Stimulated activated naive CD8-positive, alpha-beta T cell treated with anti-CD3 and anti-CD28 coated beads, Interleukin-15, amount 100 ng/mL, for 72 hours (primary cell): ENCODE measurements around the gene CUL4A.
"Not testable (repeated sequence)": the region's sequence is repeated elsewhere in the genome, so short reads cannot be mapped to it uniquely, and the experiment has no call there.

Source experiments
- ATAC-seq: fragments of 150-1000 bp; cut with Tn5 transposase; 2 replicates; pipeline ENCODE4 v1.10.0; 2021; ENCODE audit warnings: mild to moderate bottlenecking, moderate library complexity
- DNase-seq, 2 donors: peaks; one replicate each; pipeline ENCODE4 v3.0.0; 2021 to 2022
- H3K27ac Mint-ChIP-seq, 2 donors: one replicate each; pipeline ENCODE4 v1.8.0; 2022; ENCODE audit warnings: mild to moderate bottlenecking in 2 of 2, mixed read lengths in 2 of 2, moderate library complexity in 2 of 2
- H3K27me3 Mint-ChIP-seq: one replicate; pipeline ENCODE4 v1.8.0; 2022; ENCODE audit warnings: mixed read lengths
- H3K4me1 Mint-ChIP-seq: one replicate; pipeline ENCODE4 v1.8.0; 2022; ENCODE audit warnings: mild to moderate bottlenecking, mixed read lengths
- H3K4me3 Mint-ChIP-seq, 2 donors: one replicate each; pipeline ENCODE4 v1.8.0; 2022; ENCODE audit warnings: mild to moderate bottlenecking in 2 of 2, mixed read lengths in 2 of 2, moderate library complexity in 1 of 2
- H3K9me3 Mint-ChIP-seq, 2 donors: one replicate each; pipeline ENCODE4 v1.8.0; 2022; ENCODE audit warnings: mixed read lengths in 2 of 2

CUL4A gene

DNA sequence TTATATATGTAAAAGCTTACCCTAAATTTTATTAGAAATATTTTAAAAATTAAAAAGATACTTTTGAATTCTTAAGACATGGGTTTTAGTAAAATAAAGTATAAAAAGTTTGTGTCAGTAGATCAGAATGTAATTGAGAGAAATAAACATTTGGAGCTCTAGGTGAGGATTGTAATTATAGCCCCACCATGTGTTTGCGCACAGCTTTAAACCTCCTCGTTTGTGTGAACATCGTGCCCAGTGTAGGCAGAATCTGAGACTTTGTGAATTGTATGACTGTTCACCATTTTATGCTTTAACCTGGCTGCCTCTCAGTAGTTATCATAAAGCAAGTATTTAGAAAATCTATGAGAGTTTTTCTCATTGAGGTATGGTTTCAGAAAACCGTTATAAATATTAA, 29.1 kb downstream of the CUL4A start:
- no peak for DNase-seq
- H3K4me3 Mint-ChIP-seq: no peak overlapping the region
- ATAC-seq: no peak
- no peaks in the 10 kb centered on the region for H3K4me1 Mint-ChIP-seq
- no peaks in the 10 kb centered on the region for H3K9me3 Mint-ChIP-seq
- no peaks in the 10 kb centered on the region for H3K27me3 Mint-ChIP-seq
- H3K27ac Mint-ChIP-seq: no peak overlapping the region

- H3K27me3 Mint-ChIP-seq: no peaks in the 10 kb centered on the region
- no peaks in the 10 kb centered on the region for H3K9me3 Mint-ChIP-seq
- ATAC-seq (no peak), DNase-seq (no peak)
- peak overlapping the region in 1 of 2 donors; percentile 65 for H3K27ac Mint-ChIP-seq
- no peak overlapping the region for H3K4me3 Mint-ChIP-seq
- no peaks in the 10 kb centered on the region for H3K4me1 Mint-ChIP-seq
Observed at GRCh38 chr13:113239357-113239756, 29.9 kb downstream of the CUL4A start.

DNA sequence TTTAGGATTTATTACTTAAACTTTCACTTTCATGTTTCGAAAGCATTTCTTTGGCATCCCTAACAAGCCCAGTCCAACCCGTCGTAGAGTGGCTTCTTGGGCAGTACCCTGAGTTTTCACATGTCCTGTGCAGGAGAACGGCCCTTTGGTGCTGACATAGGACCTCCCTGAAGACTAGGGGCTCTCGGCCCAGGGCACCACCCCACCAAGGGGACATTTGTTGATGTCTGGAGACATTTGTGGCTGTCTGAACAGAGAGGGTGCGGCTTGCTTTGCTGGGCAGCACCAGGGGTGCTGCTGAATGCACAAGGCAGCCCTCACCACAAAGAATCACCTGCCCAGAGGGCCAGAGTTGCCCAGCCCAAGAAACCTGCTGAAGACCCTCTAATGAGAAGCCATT, 30.6 kb downstream of the CUL4A start:
- no peak overlapping the region for H3K27ac Mint-ChIP-seq
- ATAC-seq (no peak), DNase-seq (no peak)
- H3K4me1 Mint-ChIP-seq: no peaks in the 10 kb centered on the region
- no peaks in the 10 kb centered on the region for H3K27me3 Mint-ChIP-seq
- H3K9me3 Mint-ChIP-seq: no peaks in the 10 kb centered on the region
- no peak overlapping the region for H3K4me3 Mint-ChIP-seq

DNA sequence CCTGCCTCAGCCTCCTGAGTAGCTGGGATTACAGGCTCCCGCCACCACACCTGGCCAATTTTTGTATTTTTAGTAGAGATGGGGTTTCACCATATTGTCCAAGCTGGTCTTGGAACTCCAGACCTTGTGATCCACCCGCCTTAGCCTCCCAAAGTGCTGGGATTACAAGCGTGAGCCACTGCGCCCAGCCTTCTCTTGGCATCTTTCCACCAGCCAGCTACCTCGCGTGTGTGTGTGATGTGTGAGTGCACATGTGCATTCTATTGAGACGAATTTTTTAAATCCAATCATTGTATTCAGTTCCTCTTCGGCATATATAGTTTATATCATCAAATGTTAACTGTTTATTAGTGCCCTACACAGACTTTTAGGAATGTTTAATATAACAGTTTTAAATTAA, 32.2 kb downstream of the CUL4A start:
- H3K9me3 Mint-ChIP-seq, DNase-seq, H3K27ac Mint-ChIP-seq, H3K4me1 Mint-ChIP-seq, ATAC-seq, H3K27me3 Mint-ChIP-seq, H3K4me3 Mint-ChIP-seq: not testable (repeated sequence)

- H3K4me3 Mint-ChIP-seq: no peak overlapping the region
- H3K4me1 Mint-ChIP-seq: no peaks in the 10 kb centered on the region
- DNase-seq (no peak), ATAC-seq (no peak)
- no peaks in the 10 kb centered on the region for H3K9me3 Mint-ChIP-seq
- no peaks in the 10 kb centered on the region for H3K27me3 Mint-ChIP-seq
- no peak overlapping the region for H3K27ac Mint-ChIP-seq
Observed at GRCh38 chr13:113243847-113244246, 34.4 kb downstream of the CUL4A start.

- ATAC-seq: no peak
- Mint-ChIP-seq H3K4me3 (no peak overlapping the region), H3K9me3 (no peaks in the 10 kb centered on the region), H3K27ac (no peak overlapping the region), H3K4me1 (no peaks in the 10 kb centered on the region), H3K27me3 (no peaks in the 10 kb centered on the region)
- DNase-seq: no peak
Observed at GRCh38 chr13:113245849-113246796, 36.7 kb downstream of the CUL4A start.

GRCh38 chr13:113252516-113253095, 43.2 kb downstream of the CUL4A start:
- no peak for DNase-seq
- H3K4me1 Mint-ChIP-seq: no peaks in the 10 kb centered on the region
- H3K9me3 Mint-ChIP-seq: no peaks in the 10 kb centered on the region
- no peak overlapping the region for H3K4me3 Mint-ChIP-seq
- H3K27me3 Mint-ChIP-seq: no peaks in the 10 kb centered on the region
- H3K27ac Mint-ChIP-seq: no peak overlapping the region
- ATAC-seq: no peak

DNA sequence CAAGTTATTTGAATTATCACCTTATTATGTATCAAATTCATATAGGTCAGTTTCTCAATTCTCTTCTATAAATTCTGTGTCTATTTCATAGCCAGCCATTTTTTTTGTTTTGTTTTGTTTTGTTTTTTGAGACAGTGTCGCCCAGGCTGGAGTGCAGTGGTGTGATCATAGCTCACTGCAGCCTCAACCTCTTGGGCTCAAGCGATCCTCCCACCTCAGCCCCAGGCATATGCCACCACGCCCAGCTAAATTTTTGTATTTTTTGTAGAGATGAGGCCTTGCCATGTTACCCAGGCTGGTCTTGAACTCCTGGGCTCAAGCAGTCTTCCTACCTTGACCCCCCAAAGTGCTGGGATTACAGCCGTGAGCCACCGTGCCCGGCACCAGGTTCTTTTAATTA, 48.5 kb downstream of the CUL4A start:
- H3K27ac Mint-ChIP-seq, H3K9me3 Mint-ChIP-seq, H3K4me1 Mint-ChIP-seq, ATAC-seq, H3K27me3 Mint-ChIP-seq, DNase-seq, H3K4me3 Mint-ChIP-seq: not testable (repeated sequence)

DNA sequence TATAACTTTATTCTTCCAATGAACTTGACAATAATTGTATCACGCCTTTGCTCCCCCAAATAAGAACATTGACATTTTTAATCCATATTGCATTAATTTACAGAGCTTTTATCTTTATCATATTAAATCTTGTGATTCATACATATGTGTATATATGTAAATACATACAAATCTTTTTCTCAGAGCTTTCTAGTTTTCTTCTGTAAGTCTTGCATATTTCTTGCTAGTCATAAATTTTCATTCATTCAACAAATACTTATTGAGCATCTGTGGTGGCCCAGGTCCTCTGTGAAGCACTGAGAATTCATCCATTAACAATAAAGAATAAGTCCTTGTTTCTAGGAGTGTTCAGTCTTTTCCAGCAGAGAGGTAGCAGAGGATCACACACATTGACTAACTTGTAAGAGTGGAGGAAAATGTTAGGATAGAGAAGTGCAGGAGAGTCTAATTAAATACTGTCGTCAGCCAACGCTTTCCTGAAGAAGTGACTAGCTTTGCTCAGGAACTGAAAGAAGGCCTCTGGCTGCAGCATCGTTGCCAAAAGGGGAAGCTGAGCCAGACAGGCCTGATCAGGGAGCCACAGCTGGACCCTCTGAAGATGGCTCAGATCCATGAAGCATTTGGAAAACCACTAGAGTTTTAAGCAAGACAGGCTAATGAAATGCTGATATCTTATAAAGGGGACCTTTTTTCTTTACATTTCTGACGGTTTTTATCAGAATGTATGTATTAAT, 49.1 kb downstream of the CUL4A start:
- H3K27ac Mint-ChIP-seq: no peak overlapping the region
- no peaks in the 10 kb centered on the region for H3K4me1 Mint-ChIP-seq
- H3K27me3 Mint-ChIP-seq: no peaks in the 10 kb centered on the region
- DNase-seq (no peak), ATAC-seq (no peak)
- no peaks in the 10 kb centered on the region for H3K9me3 Mint-ChIP-seq
- no peak overlapping the region for H3K4me3 Mint-ChIP-seq

GRCh38 chr13:113260996-113261395, 51.6 kb downstream of the CUL4A start:
- H3K27ac Mint-ChIP-seq: no peak overlapping the region
- H3K27me3 Mint-ChIP-seq: no peaks in the 10 kb centered on the region
- ATAC-seq (no peak), DNase-seq (no peak)
- H3K9me3 Mint-ChIP-seq: no peaks in the 10 kb centered on the region
- H3K4me3 Mint-ChIP-seq: no peak overlapping the region
- no peaks in the 10 kb centered on the region for H3K4me1 Mint-ChIP-seq

- H3K27me3 Mint-ChIP-seq, ATAC-seq, H3K4me1 Mint-ChIP-seq, H3K4me3 Mint-ChIP-seq, H3K9me3 Mint-ChIP-seq, DNase-seq, H3K27ac Mint-ChIP-seq: not testable (repeated sequence)
Observed at GRCh38 chr13:113263016-113263415, 53.6 kb downstream of the CUL4A start.

DNA sequence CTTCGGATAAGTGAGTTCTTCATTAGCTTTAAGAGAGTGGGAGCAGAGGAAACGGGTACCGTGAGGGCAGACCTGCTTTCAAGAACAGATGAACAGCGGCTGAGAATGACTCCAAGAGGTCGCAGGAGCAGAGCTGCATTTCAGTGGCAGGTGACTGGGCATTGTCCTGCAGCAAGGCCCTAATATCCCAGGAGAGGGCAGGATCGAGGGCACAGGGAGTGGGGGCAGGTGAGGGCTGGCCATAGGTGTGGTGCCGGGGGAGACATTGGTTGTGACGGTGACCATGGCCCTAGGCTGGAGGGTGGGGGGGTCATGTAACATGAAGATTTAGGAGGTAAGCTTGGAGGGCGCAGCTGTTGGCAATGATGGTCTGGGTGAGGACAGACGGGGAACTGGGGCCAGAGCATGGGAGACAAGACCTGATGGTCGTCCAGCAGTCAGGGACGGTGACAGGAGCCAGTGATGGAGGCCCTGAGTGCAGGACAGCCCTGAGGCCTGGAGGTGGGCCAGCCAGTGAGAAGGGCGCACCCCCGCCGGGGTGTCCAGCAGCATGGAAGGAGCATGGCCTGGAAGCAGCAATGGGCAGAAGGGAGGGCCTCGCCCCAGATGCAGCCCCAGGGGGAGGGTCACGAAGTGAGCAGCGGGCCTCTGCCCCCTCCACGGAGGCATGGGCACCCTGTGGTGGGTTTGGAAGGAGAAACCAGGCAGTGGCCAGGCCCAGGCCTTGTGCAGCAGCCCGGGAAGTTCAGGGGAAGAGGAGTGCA, 58.4 kb downstream of the CUL4A start:
- H3K27me3 Mint-ChIP-seq: no peaks in the 10 kb centered on the region
- no peak overlapping the region for H3K4me3 Mint-ChIP-seq
- ATAC-seq (peak; percentile 23), DNase-seq (no peak)
- no peaks in the 10 kb centered on the region for H3K9me3 Mint-ChIP-seq
- no peak overlapping the region for H3K27ac Mint-ChIP-seq
- H3K4me1 Mint-ChIP-seq: no peaks in the 10 kb centered on the region

GRCh38 chr13:113272031-113272430, 62.6 kb downstream of the CUL4A start:
- Mint-ChIP-seq H3K27ac (no peak overlapping the region), H3K4me1 (no peaks in the 10 kb centered on the region), H3K27me3 (peaks cover 19% of the 10 kb centered on the region), H3K4me3 (no peak overlapping the region), H3K9me3 (no peaks in the 10 kb centered on the region)
- DNase-seq (no peak), ATAC-seq (no peak)

DNA sequence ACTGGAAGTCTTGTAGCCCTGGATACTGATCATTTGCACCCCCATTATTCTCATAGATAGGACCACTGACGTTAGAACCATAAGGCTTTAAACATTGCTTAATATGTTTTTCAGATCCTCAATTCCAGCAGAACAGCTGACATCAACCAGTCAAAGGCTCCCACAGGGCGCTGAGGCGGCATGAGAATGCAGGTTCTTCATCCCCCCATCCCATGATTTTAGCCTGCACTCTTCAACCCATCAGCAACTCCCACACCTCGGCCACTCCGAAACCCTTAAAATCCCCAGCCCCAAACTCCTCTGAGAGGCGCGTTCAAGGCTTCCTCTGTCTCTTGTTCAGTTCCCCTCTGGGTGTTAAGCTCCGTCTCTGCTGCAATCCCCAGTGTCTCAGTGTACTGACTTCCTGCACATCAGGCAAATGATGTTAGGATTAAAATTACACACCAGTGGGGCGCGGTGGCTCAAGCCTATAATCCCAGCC, 63.3 kb downstream of the CUL4A start:
- DNase-seq (no peak), ATAC-seq (no peak)
- Mint-ChIP-seq H3K27ac (no peak overlapping the region), H3K4me3 (no peak overlapping the region), H3K4me1 (no peaks in the 10 kb centered on the region), H3K27me3 (peaks cover 19% of the 10 kb centered on the region), H3K9me3 (no peaks in the 10 kb centered on the region)

DNA sequence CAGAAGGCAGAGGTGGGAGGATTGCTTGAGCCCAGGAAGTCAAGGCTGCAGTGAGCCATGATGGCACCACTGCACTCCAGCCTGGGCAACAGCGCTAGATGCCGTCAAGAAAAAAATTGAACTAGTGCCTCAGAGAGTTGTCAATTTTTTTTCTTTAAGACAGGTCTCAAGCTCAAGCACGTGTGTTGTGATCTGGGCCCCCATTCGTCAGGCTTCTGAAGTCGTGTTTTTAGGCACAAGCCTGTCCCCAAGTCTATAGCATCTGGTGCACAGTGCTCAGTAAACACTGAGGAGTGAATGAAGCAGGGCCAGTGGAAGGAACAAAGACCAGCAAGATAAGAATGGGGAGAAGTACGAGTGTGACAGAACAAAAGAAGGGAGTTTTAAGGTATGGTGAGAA, 63.9 kb downstream of the CUL4A start:
- ATAC-seq: no peak
- Mint-ChIP-seq H3K4me1 (no peaks in the 10 kb centered on the region), H3K9me3 (no peaks in the 10 kb centered on the region), H3K27me3 (peaks cover 21% of the 10 kb centered on the region), H3K4me3 (no peak overlapping the region), H3K27ac (no peak overlapping the region)
- no peak for DNase-seq
